Measurements from ENCODE around the gene PCYOX1L. TPM values are rescaled to one million over a fixed set of nuclear protein-coding genes. Genes with fewer than 3 reads are reported as not detected.

The PCYOX1L gene
- total RNA-seq, 1 experiment from 2014 or later, result 15.3 TPM

DNA sequence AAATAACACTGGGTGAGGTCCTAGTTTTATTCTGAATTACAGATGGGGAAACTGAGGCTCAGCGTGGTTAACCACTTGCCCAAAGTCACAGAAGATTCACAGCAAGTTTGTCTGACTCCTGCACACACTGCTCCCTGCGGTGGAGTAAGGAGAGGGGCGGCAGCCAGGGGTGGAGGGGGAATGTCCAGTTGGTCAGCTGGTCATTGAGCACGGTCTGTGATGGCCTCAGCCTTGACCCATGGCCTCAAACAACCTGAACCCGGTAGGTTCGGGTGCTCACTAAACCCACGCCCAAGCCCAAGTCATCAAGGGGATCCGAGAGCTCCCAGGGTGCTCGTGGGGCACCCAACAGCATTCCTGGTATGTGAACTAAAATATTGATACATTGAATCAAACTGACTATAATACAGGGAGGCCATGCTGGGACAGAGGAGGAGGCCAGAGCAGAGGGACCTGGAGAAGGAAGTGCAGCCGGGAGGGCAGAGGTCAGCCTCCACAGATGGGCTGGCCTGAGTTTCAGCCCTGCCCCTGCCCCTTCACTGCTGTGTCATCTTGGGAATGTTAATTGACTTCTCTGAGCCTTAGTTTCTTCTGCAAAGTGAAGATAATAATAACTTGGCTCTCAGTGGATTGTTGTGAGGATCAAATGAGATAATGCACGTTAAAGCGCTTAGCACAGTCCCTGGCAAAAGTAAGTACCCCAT lies 24.8 kb downstream of the PCYOX1L start:
- Histone ChIP-seq H4K5ac (ENCODE audit: insufficient read length, low read depth, low read length) (no peak overlapping the region), H2AK5ac (ENCODE audit: insufficient read length, low read length) (no peak overlapping the region), H3K27ac (ENCODE audit: insufficient read length, low read depth, low read length) (no peak overlapping the region), H3K9me3 (ENCODE audit: control insufficient read depth, low read depth, low read length) (no peaks in the 10 kb centered on the region), H4K91ac (ENCODE audit: insufficient read length, low read depth, low read length) (no peak overlapping the region), H3T11ph (ENCODE audit: low read length) (no peak overlapping the region), H3K18ac (ENCODE audit: insufficient read length, low read depth, low read length) (no peak overlapping the region), H2BK12ac (ENCODE audit: insufficient read length, low read depth, low read length) (no peak overlapping the region), H4K8ac (replicated peaks; ENCODE audit: insufficient read length, low read depth, low read length) (no peak overlapping the region), H2BK20ac (ENCODE audit: low read depth, low read length, poor library complexity, severe bottlenecking) (no peak overlapping the region), H3K23ac (ENCODE audit: insufficient read length, low read depth, low read length) (no peak overlapping the region), H2BK5ac (ENCODE audit: insufficient read length, low read length) (no peak overlapping the region), H3K14ac (ENCODE audit: insufficient read depth, low read length) (no peak overlapping the region), H3K27me3 (ENCODE audit: insufficient read depth, low read length) (no peaks in the 10 kb centered on the region; the same call in 1 of the 2 replicates), H2BK120ac (ENCODE audit: low read depth, low read length, poor library complexity, severe bottlenecking) (no peak overlapping the region), H3K9ac (ENCODE audit: extremely low read depth, insufficient read length, low read length) (no peak overlapping the region), H2AFZ (ENCODE audit: low read length) (no peak overlapping the region), H3K4me1 (ENCODE audit: insufficient read depth, low read length) (no peaks in the 10 kb centered on the region), H3K56ac (ENCODE audit: insufficient read length, low read depth, low read length) (no peak overlapping the region), H3K4me2 (ENCODE audit: insufficient read depth, insufficient read length, low read length) (no peak overlapping the region), H2BK15ac (ENCODE audit: low read depth, low read length) (no peak overlapping the region), H3K4ac (ENCODE audit: low read depth, low read length) (no peak overlapping the region), H3K23me2 (ENCODE audit: insufficient read length, low read depth, low read length, poor library complexity, severe bottlenecking) (no peaks in the 10 kb centered on the region), H3K79me2 (ENCODE audit: insufficient read depth, low read length) (no peaks in the 10 kb centered on the region), H3K79me1 (ENCODE audit: insufficient read depth, low read depth, low read length, poor library complexity, severe bottlenecking) (no peaks in the 10 kb centered on the region), H4K20me1 (ENCODE audit: control insufficient read depth, insufficient read depth, insufficient read length) (no peaks in the 10 kb centered on the region)
- Mint-ChIP-seq H3K36me3 (ENCODE audit: insufficient read depth in 1 of 3, low read depth in 3 of 3) (no peaks in the 10 kb centered on the region; a peak in 1 of 7 replicates), H3K4me1 (peaks cover 15 to 21% of the 10 kb centered on the region in 2 experiments), H3K9me3 (no peaks in the 10 kb centered on the region; a peak in 1 of 5 replicates), H3K4me3 (no peak overlapping the region), H3K27me3 (ENCODE audit: low read depth) (no peaks in the 10 kb centered on the region), H3K27ac (0 out of 7 replicates have a peak overlapping the region, but pooled peaks of 1 of the 3 experiments have one; percentile 36)
- TF ChIP-seq, protein P1, sequence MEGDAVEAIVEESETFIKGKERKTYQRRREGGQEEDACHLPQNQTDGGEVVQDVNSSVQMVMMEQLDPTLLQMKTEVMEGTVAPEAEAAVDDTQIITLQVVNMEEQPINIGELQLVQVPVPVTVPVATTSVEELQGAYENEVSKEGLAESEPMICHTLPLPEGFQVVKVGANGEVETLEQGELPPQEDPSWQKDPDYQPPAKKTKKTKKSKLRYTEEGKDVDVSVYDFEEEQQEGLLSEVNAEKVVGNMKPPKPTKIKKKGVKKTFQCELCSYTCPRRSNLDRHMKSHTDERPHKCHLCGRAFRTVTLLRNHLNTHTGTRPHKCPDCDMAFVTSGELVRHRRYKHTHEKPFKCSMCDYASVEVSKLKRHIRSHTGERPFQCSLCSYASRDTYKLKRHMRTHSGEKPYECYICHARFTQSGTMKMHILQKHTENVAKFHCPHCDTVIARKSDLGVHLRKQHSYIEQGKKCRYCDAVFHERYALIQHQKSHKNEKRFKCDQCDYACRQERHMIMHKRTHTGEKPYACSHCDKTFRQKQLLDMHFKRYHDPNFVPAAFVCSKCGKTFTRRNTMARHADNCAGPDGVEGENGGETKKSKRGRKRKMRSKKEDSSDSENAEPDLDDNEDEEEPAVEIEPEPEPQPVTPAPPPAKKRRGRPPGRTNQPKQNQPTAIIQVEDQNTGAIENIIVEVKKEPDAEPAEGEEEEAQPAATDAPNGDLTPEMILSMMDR (conservative IDR thresholded peaks at IDR 0.05), result no peak
- no peak for DNase-seq
- WGBS (ENCODE audit: extremely low coverage, insufficient read length, low lambda C conversion rate), result no CpG with 5 or more reads among the region's 12 CpGs

Data from H9 (cell line).